AG20443 (cell line): ENCODE measurements around the gene ADCK1.
A peak's percentile ranks its signal among the peaks of the same experiment; 100 is the strongest.
"Not testable (repeated sequence)": the region's sequence is repeated elsewhere in the genome, so short reads cannot be mapped to it uniquely, and the experiment has no call there.

ENCODE experiments used
- DNase-seq: peaks from one replicate; pipeline ENCODE4 v3.0.0; 2012; ENCODE audit warnings: low spot score, mixed read lengths

The ADCK1 gene

DNA sequence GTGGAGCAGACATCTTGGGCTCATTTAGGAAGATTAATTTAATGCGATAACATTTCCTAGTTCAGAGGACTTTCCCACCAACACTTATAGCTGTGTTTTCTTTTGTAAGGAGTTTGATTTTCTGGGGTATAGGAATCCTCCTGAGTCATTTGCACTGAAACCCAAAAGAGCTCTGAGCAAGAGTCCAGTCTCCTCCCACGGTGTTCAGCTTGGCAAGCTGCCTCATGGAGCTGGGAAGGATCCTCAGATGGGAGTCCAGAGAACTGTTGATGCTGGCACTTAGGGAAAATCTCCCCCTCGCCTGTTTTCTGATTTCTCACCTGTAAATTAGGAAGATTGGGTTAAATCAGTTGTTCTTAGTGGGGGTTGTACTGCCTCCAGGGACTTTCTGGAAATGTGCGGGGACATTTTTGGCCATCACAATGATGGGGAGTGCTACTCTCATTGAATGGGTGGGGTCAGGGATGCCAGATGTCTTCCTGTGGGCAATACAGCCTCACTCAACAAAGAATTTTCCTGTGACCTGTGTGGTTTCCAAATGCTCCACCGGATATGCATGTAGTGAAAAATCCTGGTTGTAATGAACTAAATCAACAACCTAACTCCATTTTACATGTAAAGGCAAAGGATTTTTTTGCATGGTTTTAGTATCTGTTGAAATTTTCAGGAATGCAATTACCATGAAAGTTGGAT lies 150.6 kb downstream of the ADCK1 start:
- DNase-seq = peak; percentile 34

DNA sequence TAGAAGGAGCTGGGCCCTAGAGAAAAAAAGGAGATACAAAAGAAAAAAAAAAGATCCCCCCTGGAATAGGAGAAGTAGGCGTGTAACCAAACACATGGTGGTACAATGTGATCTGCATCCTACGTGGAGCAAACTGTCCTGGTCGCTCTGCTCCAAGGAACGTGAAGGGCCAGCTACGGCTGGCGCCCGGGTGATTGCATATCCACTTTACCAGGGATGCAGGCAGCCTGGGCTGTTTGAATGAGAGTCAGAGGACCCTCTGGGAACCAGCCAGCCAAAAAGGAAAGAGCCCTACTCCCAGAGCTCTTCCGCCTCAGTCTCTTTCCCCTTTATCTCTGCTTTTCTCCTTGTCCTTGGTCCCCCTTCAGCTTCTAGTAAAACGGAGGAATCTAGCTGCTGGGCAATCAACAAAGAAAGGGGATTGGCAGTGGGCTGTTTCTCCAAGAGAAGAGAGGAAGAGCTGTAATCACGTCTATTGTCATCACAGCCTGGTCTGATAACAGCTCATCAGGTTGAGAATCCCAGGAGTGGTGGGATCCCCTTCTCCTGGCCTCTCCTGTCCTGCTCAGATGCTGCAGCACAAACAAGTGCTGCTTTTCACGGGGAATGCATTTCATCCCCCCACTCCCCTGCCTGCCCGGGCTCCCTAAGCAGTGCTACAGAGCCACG lies 156.0 kb downstream of the ADCK1 start:
- DNase-seq = no peak

DNA sequence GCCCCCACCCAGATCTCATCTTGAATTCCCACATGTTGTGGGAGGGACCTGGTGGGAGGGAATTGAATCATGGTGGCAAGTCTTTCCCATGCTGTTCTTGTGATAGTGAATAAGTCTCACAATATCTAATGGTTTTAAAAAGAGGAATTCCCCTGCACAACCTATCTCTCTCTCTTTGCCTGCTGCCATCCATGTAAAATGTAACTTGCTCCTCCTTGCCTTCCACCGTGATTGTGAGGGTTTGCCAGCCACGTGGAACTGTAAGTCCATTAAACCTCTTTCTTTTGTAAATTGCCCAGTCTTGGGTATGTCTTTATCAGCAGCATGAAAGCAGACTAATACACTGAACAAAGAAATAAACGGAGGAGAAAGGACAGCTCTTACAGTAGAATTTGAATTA lies 159.8 kb downstream of the ADCK1 start:
- DNase-seq = not testable (repeated sequence)

DNA sequence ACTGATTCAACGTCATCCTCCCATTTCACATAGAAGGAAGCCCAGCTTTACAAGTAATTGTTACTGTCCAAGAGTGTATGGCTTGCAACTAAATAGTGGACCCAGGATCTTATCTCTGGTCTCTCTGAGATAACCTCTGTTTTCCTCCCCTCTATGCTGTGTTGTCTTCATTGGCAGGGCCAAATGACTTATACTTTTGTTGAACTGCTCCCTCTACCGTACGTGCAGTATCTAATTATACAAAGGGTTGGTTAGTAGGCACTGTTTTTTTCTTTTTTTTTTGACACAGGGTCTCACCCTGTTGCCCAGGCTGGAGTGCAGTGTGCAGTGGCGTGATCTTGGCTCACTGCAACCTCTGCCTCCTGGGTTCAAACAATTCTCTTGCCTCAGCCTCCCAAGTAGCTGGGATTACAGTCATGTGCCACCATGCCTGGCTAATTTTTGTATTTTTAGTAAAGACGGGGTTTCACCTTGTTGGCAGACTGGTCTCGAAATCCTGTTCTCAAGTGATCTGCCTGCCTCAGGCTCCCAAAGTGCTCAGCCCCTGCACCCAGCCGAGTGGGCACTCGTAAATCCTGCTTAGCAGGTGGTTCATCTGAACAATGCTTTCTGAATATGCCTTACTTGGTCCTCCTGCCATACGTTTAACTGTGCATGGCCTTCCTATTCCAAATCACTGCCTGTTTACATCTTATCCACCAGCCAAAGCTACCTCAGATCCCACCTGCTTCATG lies 162.1 kb downstream of the ADCK1 start:
- DNase-seq = no peak

DNA sequence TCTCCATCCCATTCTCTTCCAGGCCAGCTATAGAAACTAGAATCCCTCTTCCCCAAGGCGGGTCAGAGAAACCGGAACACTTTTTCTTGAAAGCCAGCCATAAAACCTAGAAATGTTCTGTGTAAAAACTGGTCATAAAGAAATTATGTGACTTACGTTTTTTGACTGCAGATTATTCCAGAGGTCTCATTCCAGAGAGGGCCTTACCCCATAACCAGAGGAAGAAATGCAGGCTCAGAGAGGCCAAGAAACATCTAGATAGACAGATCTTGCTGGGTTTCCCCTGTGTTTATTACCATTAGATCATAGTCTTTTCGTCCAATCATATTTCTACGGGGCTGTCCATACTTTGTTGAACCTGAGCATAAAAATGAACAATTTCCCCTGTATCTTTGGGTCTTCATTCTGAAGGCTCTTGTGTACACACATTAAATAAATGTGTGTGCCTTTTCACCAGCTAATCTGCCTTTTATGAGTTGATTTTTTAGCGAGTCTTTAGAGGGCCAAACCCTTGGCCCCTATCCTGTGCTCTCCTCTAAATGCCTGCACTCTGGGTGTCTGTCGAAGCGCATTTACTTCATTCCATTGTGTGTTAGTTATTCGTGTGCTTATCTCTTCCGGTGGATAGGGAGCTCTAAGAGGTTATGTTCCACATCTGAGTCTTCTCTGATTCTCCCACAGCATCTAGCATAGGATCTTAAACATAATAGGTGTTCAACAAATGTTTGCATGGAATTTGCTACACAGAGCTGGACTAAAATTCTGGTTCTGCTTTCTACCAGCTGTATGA lies 163.0 kb downstream of the ADCK1 start:
- DNase-seq = no peak

DNA sequence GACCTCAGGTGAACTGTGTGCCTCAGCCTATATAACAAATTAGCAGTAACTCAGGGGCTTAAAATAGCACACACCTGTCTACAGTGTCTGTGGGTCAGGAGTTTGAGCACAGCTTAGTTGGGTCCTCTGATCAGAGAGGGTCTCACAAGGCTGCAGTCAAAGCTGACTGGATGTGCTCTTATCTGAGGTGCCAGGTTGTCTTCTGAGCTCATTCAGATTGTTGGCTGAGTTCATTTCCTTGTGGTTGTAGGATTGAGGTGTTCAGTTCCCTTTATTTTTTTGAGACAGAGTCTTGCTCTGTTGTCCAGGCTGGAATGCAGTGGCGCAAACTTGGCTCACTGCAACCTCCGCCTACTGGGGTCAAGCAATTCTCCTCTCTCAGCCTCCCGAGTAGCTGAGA lies 164.7 kb downstream of the ADCK1 start:
- DNase-seq = no peak

DNA sequence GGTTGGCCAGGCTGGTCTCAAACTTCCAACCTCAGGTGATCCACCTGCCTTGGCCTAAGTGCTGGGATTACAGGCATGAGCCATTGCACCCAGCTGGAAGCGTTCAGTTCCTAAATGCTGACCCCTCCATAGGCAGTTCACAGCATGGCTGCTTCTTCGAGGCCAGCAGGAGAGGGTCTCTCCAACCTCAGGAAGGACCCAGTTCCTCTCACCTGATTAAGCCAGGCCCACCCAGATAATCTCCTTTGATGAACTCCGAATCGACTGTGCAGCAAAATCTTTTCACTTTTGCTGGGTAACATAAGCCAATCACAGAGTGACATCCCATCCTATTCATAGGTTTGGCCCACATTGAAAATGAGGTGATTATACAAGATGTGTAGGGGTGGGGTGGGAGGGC lies 165.1 kb downstream of the ADCK1 start:
- DNase-seq = no peak

DNA sequence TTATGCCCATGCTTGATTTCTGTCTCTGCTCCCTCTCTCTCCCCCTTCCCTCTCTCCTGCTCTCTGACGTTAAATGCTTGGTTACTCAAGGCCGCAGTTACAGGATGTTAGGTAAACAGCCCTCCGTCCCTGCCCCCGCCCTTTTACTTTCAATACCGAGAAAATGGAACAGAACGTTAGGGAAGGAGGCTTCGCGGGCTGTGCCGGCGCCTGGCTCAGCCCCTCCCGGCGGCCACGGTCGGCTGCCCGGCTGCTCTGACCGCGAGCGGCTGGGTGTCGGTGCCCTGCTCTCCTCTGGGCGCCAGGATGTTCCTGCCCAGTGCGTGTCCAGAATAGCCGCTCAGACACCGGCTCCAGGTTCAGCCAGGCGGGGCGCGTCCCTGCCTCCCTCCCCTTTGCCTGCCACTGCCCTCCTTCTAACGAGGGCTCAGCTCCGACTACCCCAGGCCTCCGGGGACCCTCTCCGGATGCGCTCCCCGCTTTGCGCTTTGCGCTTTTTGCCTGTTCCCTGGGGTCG lies 166.1 kb downstream of the ADCK1 start:
- DNase-seq = peak; percentile 74

DNA sequence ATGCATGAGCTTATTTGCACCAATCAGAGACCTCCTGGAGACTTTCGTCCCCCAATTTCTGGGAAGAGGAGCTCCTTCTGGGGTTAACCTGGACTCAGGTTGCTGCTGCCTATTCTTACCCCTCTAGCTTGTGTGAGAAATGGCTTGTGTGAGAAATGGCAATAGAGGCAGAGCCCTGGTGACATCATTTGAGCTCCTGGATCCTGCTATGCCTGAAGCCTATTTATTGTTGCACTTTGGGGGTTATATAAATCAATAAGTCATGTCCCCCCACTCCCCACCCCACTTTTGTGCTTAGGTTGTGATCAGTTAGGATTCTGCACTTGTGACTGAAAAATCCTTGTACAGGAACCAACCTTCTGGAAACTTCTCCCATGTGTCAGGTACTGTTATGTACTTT lies 167.2 kb downstream of the ADCK1 start:
- no peak for DNase-seq

DNA sequence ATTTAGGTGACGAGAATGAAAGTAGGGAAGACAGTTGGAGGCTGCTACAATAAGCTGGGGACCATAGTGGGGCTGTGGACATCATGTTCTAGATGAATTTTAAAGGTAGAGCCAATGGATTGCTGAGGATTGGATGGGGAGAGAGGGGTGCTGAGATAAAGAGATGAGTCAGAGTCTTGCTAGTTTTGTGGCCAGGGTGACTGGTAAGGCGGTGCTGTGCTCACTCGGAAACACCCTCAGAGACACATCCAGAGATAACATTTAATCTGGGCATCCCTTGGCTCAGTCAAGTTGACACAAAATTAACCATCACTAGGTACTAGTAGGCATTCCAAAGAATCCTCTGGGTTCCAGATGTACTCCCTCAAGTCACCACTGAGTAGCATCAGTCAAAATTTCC lies 170.7 kb downstream of the ADCK1 start:
- DNase-seq = no peak

DNA sequence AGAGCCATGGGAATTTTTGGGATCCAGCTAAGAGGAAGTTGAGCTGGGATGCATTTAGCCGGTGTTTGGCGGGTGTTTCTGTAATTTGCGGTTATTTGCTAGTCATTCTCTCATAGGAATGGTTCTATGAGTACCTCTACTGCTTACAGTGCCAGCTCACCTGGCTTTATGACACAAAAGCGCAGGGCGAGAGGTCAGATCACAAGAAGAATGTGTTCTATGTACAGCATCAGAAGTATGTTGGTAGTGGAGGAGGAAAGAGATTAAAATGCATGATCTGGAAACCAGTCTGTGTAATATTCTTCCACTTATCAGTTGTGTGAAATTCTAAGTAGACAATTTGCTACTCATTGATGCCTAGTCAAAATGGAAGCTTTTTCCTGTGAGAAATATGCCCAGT lies 173.3 kb downstream of the ADCK1 start:
- no peak for DNase-seq

DNA sequence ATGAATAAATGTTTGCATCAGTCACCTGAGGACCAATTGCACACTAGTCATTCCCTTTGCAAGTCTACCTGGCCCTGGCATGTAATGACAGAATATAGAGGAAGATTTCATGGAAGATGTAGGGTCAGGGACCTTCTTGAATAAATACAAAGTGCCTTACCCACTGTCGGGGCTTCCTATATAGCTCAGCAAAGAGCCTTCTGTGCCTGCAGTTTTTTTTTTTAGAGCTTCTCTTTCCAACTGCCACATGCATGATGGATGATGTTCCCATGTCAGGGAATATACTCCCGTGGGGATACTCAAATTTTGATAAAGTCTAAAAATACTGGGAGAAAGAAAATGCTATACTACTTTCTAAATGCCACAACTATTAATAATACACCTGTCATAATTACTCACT lies 176.7 kb downstream of the ADCK1 start:
- DNase-seq = no peak

DNA sequence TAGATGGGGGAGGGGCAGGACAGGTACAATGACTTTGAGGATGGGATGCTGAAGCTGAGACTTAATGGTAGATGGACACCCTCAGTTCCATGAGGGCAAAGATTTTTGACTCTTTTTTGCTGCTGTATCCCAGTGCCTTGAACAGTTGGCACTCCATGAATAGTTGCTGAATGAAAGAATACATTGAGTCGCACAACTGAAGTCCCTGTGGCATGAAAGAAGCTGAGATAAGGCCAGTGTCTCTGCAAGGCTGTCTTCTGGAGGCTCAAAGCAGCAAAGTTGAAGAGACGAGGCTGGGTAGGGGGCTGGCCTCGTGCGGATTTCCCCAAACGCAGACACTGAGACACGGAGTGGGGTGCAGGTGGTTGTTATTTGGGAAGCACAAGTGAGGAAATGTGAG lies 179.3 kb downstream of the ADCK1 start:
- no peak for DNase-seq

DNA sequence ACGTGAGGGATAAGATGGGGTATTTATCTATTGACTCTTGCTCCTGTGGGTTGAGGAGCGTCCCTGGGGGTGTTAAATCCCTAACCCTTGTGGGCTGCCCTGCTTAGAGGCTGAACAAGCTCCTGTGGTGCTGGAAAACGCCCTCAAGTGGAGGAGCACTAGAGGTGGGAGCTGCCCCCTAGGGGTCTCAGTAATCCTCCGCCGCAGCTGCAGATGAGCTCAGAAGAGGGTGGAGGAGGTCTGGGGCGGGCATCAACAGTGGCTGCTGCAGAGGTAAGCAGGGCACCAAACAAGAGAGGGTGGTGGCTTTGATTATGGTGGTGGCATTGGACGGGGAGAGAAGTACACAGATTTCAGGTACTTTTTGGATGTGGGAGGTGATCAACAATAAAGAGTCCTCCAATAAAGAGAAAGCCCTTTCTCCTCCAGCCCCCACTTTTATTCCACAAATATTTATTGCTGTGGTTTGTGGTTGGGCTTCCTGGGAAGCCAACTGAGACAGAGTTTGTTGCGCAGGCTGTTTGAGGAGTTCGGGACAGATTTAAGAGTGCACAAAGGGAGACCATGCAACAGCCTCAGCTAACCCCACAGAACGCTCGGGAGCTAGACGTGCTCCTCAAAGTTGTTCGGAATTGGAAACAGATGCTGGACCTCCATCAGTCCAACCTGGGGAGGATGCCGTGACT lies 179.9 kb downstream of the ADCK1 start:
- DNase-seq = no peak

DNA sequence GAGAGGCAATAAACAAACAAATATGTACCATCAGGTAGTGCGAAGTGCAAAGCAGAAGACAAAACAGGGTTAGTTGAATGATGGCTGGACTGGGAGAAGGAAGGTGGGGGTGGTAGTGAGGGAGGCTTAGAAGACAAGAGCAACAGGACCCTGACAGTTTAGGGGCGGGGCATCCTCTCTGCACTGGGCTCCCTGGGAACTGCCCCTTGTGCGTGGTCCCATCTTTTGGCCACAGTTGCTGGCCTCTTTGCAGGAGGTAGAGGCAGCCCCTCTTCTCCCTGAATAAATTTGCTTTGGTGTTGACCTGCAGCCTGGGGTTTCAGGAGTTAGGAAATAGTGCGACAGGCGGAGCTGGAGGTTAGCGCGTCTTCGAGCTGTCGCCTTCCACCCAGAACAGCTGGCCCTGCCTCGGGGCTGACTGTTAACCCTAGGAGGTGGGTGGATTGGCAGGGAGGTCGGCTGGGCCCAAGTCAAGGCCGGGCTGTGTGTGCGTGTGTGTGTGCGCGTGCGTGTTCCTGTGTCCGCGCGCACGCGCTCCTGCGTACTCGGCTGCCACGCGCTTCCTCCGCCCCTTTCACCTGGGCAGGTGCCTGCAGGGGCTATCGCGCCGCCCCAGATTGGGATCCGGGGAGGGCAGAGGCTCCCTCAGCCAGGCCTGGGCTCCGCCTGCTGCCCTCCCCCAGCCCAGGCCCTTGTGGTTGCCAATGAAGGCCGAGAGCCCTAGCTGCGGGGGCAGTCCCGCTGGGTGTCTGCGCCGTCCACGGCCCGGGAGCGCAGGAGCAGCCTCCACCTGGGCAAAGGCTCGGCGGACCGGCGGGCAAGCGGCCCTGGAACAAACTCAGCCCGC lies 180.8 kb downstream of the ADCK1 start:
- no peak for DNase-seq
